ENCODE measurements around the gene FGD5. TPM values are rescaled to one million over a fixed set of nuclear protein-coding genes. Genes with fewer than 3 reads are reported as not detected.

FGD5 gene, protein sequence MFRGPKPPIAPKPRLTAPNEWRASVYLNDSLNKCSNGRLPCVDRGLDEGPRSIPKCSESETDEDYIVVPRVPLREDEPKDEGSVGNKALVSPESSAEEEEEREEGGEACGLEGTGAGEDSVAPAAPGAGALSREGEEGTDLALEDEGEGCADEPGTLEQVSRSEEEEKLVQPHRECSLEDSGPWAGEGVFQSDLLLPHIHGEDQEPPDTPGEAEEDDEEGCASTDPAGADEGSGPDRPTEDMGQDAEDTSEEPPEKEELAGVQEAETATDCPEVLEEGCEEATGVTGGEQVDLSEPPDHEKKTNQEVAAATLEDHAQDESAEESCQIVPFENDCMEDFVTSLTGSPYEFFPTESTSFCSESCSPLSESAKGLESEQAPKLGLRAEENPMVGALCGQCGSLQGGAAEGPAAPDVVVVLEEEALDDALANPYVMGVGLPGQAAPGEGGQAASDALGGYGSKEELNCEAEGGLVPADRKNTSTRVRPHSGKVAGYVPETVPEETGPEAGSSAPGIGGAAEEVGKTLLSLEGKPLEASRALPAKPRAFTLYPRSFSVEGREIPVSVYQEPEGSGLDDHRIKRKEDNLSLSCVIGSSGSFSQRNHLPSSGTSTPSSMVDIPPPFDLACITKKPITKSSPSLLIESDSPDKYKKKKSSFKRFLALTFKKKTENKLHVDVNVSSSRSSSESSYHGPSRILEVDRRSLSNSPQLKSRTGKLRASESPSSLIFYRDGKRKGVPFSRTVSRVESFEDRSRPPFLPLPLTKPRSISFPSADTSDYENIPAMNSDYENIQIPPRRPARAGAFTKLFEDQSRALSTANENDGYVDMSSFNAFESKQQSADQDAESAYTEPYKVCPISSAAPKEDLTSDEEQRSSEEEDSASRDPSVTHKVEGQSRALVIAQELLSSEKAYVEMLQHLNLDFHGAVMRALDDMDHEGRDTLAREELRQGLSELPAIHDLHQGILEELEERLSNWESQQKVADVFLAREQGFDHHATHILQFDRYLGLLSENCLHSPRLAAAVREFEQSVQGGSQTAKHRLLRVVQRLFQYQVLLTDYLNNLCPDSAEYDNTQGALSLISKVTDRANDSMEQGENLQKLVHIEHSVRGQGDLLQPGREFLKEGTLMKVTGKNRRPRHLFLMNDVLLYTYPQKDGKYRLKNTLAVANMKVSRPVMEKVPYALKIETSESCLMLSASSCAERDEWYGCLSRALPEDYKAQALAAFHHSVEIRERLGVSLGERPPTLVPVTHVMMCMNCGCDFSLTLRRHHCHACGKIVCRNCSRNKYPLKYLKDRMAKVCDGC (N-terminal part only)
- polyA plus RNA-seq, result not detected

DNA sequence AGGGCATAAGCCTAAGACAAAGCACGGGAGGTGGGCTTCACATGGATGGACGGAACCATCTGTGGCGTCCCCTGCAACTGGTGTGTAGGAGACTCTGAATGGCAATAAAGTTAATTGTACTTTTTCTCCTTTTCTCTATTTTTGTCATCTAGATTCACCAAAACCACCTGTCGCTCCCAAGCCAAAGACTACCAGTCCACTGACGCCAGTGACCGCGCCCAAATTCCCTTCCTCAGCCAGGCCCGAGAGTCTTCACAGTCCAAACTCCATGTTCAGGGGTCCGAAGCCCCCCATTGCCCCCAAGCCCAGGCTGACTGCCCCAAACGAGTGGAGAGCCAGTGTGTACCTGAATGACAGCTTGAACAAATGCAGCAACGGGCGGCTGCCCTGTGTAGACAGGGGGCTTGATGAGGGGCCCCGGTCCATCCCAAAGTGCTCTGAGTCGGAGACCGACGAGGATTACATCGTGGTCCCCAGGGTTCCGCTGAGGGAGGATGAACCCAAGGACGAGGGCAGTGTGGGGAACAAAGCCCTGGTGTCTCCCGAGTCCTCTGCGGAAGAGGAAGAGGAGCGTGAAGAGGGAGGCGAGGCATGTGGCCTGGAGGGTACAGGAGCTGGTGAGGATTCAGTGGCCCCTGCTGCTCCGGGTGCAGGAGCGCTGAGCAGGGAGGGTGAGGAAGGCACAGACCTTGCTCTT is at the start of gene FGD5:
FGD5 (plus strand) TSS at position 159 of the 697 bp plus-strand sequence; CDS start at position 269, 110 bp downstream.
- Mint-ChIP-seq H3K4me1 (peaks cover 0 to 1% (median 0%) of the 10 kb centered on the region in 3 donors), H3K4me3 (no peak within 1 kb of the TSS), H3K27ac (no peak within 1 kb of the TSS), H3K9me3 (peaks cover 0 to under 1% (median 0%) of the 10 kb centered on the region in 3 donors), H3K27me3 (peaks cover 22% of the 10 kb centered on the region), H3K36me3 (no peaks in the 10 kb centered on the region)

DNA sequence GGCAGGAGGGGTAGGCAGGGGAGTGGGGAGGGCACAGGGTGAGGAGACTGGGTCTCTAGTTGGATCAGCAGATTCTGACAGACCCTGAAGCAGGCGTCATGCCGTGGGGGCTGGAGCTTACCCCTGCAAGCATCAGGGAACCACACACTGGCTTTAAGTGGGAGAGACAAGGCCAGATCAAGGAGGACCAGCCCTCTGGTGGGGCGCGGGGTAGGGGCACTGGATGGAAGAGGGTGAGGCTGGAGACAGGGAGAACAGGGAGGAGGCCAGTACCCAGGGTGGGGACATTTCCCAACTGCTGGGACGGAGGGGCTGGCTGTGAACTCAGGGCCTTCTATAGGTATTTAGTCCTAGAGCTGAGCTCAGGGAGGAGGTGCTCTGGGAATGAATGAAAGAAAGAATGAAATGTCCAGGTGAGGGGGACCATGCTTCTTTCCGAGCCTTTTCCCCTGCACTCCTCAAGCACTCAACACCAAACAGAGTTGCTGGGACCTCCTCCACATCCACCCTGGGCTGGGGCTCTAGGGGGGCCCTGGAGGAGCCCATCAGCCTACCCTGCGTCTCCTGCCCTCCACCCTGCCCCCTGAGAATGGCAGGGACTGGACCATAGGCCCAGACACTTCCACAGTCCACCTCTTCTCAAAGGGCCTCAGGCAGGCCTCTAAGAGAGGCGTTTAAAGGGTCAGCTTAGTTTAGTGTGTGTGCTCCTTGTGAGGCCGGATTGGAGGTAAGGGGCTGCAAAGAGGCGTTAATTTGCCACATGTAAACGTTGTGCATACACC is 49.0 kb upstream of the FGD5 start:
- Mint-ChIP-seq H3K27me3 (peaks cover 1% of the 10 kb centered on the region), H3K4me1 (no peaks in the 10 kb centered on the region), H3K4me3 (no peak overlapping the region), H3K27ac (no peak overlapping the region), H3K9me3 (no peaks in the 10 kb centered on the region), H3K36me3 (no peaks in the 10 kb centered on the region)

DNA sequence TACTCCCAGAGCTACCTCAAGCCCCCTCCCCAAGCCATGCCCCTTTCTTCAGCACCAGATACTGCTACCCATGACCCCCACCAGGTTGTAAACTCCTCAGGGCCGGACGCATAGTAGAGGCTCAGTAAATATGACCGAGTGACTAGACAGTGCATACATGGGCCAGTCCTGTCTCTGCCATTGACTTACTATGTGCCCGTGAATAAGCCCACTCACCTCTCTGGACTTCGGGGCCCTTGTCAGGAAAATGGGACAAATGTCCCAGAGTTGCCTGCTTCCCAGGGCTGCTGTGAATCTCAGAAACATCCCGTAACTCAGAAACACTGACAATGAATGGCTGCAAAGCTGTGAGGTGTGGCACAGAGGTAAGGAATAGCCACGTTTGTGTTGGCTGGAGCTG is 48.2 kb upstream of the FGD5 start:
- H3K9me3 Mint-ChIP-seq, result no peaks in the 10 kb centered on the region
- peaks cover 3% of the 10 kb centered on the region for H3K27me3 Mint-ChIP-seq
- H3K27ac Mint-ChIP-seq, result peak overlapping the region in 1 of 3 donors; percentile 86
- no peaks in the 10 kb centered on the region for H3K36me3 Mint-ChIP-seq
- no peaks in the 10 kb centered on the region for H3K4me1 Mint-ChIP-seq
- H3K4me3 Mint-ChIP-seq, result no peak overlapping the region

DNA sequence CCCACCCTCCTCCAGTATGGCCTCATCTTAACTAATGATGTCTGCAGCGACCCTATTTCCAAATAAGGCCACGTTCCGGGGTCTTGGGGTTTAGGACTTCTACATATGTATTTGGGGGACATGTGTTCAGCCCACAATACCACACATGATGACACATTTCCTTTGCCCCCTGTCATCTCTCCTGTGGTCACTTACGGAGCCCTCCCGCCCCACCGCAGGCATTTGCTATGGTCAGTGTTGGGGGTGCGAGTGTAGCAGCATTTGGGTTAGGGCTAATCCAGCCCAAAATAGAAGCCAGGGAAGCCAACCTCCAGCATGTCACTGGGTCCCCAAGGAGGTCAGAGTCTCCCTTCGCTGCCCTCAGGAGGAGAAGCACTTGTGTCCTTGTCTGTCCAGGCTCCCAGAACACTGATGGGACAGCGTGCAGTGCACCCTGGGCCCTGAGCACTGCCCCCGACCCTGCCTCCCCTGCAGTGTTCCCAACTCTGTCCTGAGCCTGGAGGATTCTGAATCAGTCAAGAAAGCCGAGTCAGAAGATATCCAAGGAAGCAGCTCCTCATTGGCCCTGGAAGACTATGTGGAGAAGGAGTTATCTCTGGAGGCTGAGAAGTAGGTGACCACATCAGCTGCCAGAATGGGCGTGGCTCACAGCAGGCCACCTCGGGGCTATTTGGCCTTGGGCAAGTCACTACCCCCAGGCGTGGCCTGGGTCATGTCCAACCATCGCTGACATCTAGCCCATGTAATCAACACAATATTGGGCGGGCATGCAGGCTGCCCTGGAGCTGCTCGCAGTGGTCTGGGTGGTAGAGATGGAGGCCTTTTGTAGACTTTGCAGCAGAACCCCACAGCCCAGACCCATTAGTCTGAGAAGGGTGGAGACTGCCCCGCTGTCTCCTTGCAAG is 46.9 kb upstream of the FGD5 start:
- no peak overlapping the region for H3K27ac Mint-ChIP-seq
- no peaks in the 10 kb centered on the region for H3K4me1 Mint-ChIP-seq
- H3K27me3 Mint-ChIP-seq, result peaks cover 3% of the 10 kb centered on the region
- H3K9me3 Mint-ChIP-seq, result no peaks in the 10 kb centered on the region
- H3K36me3 Mint-ChIP-seq, result no peaks in the 10 kb centered on the region
- H3K4me3 Mint-ChIP-seq, result no peak overlapping the region

DNA sequence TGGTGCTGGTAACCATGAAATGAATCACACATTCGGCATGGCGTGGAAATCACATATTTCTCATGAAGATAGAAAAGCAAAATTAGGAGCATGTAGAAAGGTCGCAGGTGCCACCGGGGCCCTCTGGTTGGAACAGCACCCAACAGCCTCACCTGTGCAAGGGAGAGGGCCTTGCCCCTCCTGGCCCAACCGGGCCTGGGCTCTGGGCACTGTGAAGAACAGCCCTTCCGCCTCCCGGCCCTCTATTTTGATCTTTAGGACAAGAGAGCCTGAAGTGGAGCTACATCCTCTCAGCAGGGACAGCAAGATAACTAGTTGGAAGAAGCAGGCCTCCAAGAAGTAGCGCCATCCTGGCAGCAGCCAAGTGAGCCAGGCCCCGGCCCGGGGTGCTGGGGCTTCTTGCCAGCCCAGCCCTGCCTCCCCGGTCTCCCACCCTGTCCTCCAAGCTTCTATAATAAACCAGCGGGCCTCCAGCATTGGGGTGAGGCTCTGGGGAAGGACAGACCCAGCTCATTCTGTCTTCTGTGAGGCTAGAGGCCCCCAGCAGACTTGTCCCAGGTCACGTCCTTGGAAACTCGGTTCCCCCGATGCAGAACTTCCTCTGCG is 46.1 kb upstream of the FGD5 start:
- H3K4me3 Mint-ChIP-seq, result no peak overlapping the region
- H3K36me3 Mint-ChIP-seq, result no peaks in the 10 kb centered on the region
- no peaks in the 10 kb centered on the region for H3K9me3 Mint-ChIP-seq
- H3K4me1 Mint-ChIP-seq, result no peaks in the 10 kb centered on the region
- H3K27me3 Mint-ChIP-seq, result peaks cover 3% of the 10 kb centered on the region
- H3K27ac Mint-ChIP-seq, result no peak overlapping the region

DNA sequence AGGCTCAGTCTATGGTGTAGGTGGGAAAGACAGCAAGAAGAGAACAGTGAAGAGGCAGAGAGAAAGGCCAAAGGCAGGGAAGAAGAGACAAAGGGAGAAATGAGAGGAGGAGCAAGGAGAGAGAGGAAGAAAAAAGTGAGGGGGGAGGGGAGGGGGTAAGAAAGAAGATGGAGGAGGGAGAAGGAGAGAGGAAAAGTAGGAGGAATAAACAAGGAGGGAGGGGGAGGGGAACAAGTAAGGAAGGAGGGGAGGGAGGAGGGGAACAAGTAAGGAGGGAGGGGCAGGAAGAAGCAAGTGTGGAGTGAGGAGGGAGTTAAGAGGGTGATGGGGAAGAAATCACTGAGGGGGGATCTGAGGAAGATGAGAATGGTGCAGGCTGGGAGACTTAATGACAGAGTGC is 45.5 kb upstream of the FGD5 start:
- Mint-ChIP-seq H3K27me3 (peaks cover 3% of the 10 kb centered on the region), H3K9me3 (no peaks in the 10 kb centered on the region), H3K27ac (no peak overlapping the region), H3K36me3 (no peaks in the 10 kb centered on the region), H3K4me1 (no peaks in the 10 kb centered on the region), H3K4me3 (no peak overlapping the region)

DNA sequence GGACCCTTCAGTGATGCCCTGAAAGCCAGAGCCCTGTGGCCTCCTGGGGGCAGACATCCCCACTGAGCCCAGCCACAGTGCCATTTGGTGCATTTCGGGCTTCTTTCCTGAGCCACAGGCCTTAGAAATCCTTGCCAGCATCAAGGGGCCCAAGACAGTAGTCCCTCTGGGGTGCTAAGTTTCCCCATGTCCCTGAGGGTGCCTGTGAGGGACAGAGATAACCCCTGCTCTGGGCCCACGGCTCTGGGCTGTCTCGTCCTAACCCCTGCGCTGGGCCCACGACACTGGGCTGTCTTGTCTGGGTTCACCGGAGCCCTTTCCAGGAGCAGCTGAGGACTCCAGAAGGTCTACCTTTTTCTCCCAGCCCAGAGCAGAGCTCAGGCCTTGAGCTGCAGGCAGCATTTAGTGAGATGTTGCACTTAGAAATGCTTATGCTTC is 45.1 kb upstream of the FGD5 start:
- H3K9me3 Mint-ChIP-seq, result peaks cover 0 to 2% (median 2%) of the 10 kb centered on the region in 3 donors
- no peak overlapping the region for H3K27ac Mint-ChIP-seq
- peaks cover 3% of the 10 kb centered on the region for H3K27me3 Mint-ChIP-seq
- H3K4me3 Mint-ChIP-seq, result no peak overlapping the region
- H3K4me1 Mint-ChIP-seq, result no peaks in the 10 kb centered on the region
- no peaks in the 10 kb centered on the region for H3K36me3 Mint-ChIP-seq

DNA sequence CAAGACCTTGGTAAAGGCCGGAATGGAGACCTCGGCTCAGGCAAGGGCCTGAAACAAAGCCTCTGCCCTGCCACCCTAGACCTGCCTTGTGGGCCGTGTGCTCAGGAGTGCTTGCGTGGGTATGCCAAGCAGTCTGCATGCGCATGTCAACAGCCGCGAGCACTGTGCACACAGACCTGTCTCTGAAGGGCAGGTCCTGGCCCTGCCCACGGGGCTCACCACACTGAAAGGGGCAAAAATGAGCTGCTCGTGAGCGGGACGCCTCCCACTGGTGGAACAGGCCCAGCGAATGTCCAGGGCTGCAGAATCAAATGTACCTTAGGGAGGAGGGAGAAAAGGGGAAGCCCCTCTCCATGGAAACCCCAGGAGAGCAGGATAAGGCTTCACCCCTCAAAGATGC is 44.3 kb upstream of the FGD5 start:
- Mint-ChIP-seq H3K9me3 (peaks cover 0 to 7% (median 6%) of the 10 kb centered on the region in 3 donors), H3K27ac (no peak overlapping the region), H3K27me3 (peaks cover 3% of the 10 kb centered on the region), H3K36me3 (no peaks in the 10 kb centered on the region), H3K4me3 (no peak overlapping the region), H3K4me1 (no peaks in the 10 kb centered on the region)

DNA sequence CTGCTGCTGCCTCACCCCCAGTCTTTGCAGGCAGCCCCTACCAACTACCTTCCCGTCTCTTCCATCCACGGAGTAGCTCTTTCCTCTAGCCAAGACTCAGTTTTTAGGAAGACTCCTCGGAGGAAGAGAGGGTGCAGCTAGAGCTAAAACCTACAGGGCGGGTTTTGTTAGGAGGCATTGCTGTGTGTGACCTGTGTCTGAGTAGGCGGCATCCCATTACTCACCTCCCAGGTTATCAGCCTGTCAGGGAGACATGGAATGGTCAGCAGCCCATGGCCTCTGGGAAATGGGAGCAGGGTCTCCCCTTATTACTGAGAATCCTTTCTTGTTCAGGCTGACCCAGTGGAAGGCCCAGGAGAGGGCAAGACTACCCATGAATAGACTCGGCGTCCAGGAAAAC is 43.8 kb upstream of the FGD5 start:
- H3K9me3 Mint-ChIP-seq, result peaks cover 0 to 8% (median 7%) of the 10 kb centered on the region in 3 donors
- no peak overlapping the region for H3K4me3 Mint-ChIP-seq
- no peaks in the 10 kb centered on the region for H3K36me3 Mint-ChIP-seq
- H3K4me1 Mint-ChIP-seq, result no peaks in the 10 kb centered on the region
- no peak overlapping the region for H3K27ac Mint-ChIP-seq
- H3K27me3 Mint-ChIP-seq, result peaks cover 3% of the 10 kb centered on the region

DNA sequence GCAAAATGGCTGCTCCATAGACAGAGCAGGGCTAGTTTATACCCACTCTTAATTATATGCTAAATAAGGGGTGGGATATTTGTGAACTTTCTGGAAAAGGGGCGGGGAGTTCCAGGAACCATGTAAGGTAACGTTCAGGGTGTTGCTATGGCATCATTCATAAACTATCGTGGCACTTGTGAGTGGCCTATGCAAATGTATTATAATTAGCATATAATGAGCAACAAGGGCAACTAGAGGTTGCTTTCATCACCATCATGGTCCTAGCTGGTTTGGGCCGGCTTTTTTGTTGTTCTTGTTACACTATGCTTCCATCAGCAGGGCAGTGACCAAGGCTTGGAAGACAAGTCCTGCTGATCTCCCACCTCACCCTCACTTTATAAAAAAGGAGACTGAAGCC is 43.2 kb upstream of the FGD5 start:
- H3K36me3 Mint-ChIP-seq, result no peaks in the 10 kb centered on the region
- H3K4me3 Mint-ChIP-seq, result no peak overlapping the region

DNA sequence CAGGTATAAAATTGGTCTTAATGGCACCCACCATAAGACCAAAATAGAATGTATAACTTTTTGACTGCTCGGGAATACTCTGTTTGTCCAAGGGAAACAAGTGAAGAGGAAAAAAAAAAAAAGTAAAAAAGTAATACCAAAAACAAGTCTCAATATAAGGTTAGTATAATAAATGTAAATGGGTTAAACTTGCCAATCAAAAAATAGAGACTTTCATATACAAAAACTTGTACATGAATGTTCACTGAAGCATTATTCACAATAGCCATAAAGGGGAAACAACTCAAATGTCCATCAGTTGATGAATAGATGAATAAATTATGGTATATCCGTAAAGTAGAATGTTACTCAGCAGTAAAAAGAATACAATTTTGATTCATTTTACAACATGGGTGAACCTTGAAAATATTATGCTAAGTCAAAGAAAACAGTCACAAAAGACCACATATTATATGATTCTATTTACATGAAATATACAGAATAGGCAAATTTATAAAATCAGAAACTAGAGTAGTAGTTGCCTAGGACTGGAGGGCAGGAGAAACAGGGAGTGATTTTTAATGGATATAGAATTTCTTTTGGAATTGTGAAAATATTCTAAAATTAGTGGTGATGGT is 39.6 kb upstream of the FGD5 start:
- Mint-ChIP-seq H3K9me3 (peaks cover 0 to 10% (median 7%) of the 10 kb centered on the region in 3 donors), H3K27me3 (peaks cover 3% of the 10 kb centered on the region), H3K27ac (no peak overlapping the region), H3K4me3 (no peak overlapping the region), H3K4me1 (no peaks in the 10 kb centered on the region), H3K36me3 (no peaks in the 10 kb centered on the region)

More for the DNA sequence above, 43.2 kb upstream of the FGD5 start:
- Mint-ChIP-seq H3K4me1 (no peaks in the 10 kb centered on the region), H3K27ac (peak overlapping the region in 1 of 3 donors; percentile 13), H3K27me3 (peaks cover 3% of the 10 kb centered on the region), H3K9me3 (peaks cover 0 to 8% (median 7%) of the 10 kb centered on the region in 3 donors)

DNA sequence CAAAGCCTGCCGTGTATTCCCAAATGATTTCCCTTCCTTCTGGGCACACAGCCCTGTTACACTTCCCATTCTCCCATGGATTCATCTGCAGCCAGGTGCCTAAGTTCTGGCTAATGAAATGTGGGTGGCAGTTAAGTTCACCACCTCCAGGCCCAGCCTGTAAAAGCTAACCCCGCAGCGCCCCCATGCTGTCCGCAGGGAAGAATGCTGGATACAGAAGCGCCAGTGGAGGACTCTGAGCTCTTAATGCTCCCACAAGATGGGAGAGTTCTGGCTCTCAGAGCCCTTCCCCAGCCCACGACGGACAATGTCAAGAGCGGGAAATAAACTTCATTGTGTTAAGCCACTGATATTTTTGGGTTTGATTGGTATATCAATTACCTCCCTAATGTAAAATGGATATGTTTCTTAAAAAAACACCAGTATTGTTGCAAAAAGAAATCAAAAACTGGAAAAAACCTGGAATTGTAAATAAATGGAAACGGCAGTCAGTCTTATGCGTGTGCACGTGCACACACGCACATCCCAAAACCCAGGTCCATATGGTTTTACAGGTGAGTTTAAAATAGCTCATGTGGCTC is 37.7 kb upstream of the FGD5 start:
- H3K4me3 Mint-ChIP-seq, result no peak overlapping the region
- no peaks in the 10 kb centered on the region for H3K36me3 Mint-ChIP-seq
- H3K4me1 Mint-ChIP-seq, result no peaks in the 10 kb centered on the region
- H3K27me3 Mint-ChIP-seq, result peaks cover 1% of the 10 kb centered on the region
- no peak overlapping the region for H3K27ac Mint-ChIP-seq
- H3K9me3 Mint-ChIP-seq, result peaks cover 0 to 12% (median 7%) of the 10 kb centered on the region in 3 donors
